Esophagus squamous epithelium (tissue), 4 donors: Measurements from ENCODE around the gene GATB.

Experiments used
- POLR2A ChIP-seq, 4 donors: fragments of 450-650 bp; IDR thresholded peaks; one replicate each; pipeline ENCODE4 v1.6.1; 2017; ENCODE audit warnings: antibody characterized with exemption in 4 of 4, mild to moderate bottlenecking in 4 of 4, moderate library complexity in 3 of 4
- TF ChIP-seq, protein P1 (sequence below), 6 experiments: fragments of 450-650 bp in 4 of 6; fragments of 200-600 bp in 2 of 6; sonication (generic) in 2 of 6; IDR thresholded peaks; one replicate each; pipeline ENCODE4 v1.5.1; 2016 to 2019; ENCODE audit warnings: antibody characterized with exemption in 6 of 6, mild to moderate bottlenecking in 4 of 6, moderate library complexity in 4 of 6

DNA sequence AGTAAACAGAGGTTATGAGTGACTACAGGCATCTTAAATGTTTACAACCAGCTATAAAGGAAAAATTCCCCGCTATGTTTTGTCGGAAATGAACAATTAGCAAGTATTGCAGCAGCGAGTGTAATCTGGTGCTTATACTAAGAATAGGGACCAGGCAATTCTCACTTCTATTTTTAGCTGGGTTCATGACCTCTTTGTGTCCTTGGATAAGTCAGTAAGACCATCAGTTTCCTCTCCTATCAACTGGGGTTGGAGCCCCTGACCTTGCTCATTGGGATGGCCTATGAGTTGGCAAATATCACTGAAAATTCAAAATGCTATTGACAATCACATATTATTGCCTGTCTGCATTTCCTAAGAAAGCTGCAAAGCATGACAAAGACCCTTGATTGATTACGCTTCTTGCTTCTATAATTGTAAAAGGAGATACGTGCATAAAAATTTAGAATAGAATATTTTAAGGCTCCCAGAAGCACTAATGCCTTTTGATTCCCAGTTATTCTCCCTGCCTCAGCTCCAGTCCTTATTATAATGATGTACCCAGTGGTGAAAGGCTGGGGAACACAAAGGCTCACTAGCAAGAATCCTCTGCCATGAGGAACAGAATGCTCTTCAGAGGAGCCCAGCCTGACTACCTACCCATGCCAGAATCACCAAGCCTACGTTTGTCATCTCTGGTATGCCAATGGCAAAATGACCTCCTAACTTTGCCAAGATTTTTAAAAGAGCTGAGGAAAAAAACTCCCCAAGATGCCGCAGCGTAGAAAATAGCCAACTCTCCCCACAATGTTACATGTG, 21.9 kb downstream of the GATB start:
- TF ChIP-seq, protein P1, sequence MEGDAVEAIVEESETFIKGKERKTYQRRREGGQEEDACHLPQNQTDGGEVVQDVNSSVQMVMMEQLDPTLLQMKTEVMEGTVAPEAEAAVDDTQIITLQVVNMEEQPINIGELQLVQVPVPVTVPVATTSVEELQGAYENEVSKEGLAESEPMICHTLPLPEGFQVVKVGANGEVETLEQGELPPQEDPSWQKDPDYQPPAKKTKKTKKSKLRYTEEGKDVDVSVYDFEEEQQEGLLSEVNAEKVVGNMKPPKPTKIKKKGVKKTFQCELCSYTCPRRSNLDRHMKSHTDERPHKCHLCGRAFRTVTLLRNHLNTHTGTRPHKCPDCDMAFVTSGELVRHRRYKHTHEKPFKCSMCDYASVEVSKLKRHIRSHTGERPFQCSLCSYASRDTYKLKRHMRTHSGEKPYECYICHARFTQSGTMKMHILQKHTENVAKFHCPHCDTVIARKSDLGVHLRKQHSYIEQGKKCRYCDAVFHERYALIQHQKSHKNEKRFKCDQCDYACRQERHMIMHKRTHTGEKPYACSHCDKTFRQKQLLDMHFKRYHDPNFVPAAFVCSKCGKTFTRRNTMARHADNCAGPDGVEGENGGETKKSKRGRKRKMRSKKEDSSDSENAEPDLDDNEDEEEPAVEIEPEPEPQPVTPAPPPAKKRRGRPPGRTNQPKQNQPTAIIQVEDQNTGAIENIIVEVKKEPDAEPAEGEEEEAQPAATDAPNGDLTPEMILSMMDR (IDR thresholded peaks at IDR 0.05) = no peak
- no peak for TF ChIP-seq POLR2A (IDR thresholded peaks at IDR 0.05)
